HG03442 (cell line): ENCODE measurements around the gene PRR19.

Source experiments
- ATAC-seq: cut with Tn5 transposase; IDR thresholded peaks from one replicate; pipeline ENCODE4 v1.9.1; 2021; ENCODE audit warnings: mild to moderate bottlenecking, moderate library complexity; ENCODE audit not compliant: unreplicated experiment

The PRR19 gene

DNA sequence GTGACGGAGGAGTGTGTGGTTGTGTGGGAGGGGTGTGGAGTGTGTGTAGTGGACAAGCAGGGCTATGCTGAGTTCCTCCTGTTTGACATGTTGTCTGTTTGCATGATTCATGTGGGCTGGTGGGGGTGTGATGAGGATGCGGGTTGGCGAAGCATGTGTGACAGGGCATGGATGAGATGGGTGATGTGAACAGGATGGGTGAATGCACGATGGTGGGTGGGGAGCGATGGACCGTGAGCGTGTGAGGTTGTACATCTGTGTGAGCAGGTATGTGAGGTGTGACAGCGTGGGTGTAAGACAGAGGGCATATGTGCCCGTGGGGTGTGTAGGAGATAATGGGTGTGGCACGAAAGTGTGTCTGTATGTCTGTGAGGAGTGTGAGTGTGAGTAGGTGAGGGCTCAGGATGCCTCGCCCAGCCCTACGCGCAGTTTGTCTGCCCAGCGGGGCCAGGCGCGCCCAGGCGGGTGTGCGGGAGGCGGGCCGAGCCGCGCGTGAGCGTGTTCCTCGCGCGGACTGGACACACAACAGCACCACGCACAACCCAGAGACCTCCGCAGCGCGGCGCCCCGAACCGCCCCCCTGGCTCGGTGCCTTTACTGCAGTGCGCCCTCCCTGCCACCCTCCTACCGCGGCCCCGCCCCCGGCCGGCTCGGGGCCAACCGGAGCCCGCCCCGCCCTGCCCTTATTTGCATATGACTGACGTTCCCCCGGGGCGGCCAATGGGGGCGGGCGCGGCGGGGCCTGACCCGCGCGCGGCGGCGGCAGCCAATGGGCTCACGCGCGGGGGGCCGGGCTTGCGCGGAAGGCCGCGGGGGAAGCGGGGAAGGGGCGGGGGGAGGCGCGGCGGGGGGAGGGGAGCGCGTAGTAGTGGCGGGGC lies 18.5 kb upstream of the PRR19 start:
- peak; percentile 41 for ATAC-seq

DNA sequence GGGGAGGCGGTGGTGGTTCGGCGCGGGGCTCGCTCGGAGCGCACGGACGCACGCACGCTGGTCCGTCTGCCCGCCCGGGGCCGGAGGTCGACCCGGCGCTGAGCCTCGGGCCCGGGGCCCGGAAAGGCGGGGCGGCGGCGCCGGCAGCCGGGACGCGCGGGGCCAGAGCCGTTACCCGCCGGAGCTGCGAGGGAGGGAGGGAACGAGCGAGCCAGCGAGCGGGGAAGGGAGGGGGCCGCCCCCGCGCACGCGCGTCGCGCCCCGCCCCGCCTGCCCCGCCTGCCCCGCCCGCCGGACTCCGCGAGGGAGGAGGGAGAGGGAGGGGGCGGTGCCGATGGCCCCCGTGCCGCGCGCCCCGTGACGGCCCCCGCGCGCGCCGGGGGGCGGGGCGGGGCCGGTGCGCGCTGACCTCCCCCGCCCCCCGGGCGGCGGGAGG lies 17.8 kb upstream of the PRR19 start:
- ATAC-seq, result peak; percentile 21

DNA sequence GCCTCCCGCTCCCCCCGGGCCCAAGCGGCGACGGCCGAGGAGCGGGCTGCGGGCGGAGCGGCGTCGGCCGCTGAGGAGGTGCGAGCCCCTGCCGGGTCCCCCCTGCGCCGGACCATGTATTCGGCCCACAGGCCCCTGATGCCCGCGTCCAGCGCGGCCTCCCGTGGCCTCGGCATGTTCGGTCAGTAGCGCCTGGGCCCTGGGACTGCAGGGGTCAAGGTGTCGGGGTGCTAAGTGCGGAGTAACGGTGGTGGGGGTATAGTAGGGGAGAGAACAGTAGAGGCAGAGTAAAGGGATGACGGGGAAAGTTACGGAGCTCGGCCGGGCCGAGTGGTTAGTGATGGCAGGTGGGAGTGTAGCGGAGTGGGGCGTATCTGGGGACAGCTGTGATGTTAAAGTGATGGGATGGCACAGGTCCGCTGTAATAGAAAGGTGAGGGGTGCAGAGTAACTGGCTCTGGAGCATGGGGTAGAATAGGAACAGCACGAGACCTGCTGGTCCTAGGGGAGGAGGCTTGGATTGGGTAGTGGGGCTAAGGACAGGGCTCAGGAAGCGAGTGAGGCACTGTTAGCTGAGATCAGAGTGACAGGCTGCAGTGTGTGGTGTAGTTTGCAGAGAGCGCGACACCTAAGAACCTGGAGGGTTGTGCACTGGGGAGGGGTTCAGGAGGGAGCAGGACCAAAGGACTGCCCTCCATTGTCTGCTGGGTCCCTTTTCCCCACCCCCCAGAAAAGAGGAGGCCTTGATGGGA lies 17.2 kb upstream of the PRR19 start:
- no peak for ATAC-seq

- ATAC-seq, result no peak
These were observed 16.4 kb upstream of the PRR19 start for GRCh38 chr19:42285541-42285941.

GRCh38 chr19:42285988-42286348 lies 16.0 kb upstream of the PRR19 start:
- no peak for ATAC-seq

GRCh38 chr19:42286349-42287016 lies 15.4 kb upstream of the PRR19 start:
- no peak for ATAC-seq

DNA sequence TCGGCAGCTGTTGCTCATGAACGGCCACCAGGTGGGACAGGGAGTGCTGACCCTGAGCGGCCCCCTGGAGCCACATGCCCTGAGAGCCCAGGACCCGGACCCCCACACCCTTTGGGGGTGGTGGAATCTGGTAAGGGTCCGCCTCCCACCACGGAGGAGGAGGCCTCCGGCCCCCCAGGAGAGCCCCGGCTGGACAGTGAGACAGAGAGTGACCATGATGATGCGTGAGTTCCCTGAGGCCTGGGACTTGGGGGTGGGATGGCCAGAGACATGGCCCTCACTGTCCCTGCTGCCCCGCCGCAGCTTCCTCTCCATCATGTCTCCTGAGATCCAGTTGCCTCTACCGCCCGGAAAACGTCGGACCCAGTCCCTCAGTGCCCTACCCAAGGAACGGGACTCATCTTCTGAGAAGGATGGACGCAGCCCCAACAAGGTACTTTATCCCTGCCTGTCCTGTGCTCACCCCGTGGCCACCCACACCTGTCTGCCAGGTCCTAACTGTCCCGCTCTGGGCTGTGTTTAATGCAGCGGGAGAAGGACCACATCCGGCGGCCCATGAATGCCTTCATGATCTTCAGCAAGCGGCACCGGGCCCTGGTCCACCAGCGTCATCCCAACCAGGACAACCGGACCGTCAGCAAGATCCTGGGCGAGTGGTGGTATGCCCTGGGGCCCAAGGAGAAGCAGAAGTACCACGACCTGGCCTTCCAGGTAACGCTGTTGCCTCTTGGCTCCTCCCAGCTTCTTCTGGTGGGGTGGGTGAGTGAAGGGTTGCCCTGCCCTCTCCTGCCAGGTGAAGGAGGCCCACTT lies 14.7 kb upstream of the PRR19 start:
- ATAC-seq, result no peak

- ATAC-seq, result no peak
These were observed 14.2 kb upstream of the PRR19 start for GRCh38 chr19:42287827-42288107.

- ATAC-seq, result no peak
These were observed 13.5 kb upstream of the PRR19 start for GRCh38 chr19:42288387-42288786.

DNA sequence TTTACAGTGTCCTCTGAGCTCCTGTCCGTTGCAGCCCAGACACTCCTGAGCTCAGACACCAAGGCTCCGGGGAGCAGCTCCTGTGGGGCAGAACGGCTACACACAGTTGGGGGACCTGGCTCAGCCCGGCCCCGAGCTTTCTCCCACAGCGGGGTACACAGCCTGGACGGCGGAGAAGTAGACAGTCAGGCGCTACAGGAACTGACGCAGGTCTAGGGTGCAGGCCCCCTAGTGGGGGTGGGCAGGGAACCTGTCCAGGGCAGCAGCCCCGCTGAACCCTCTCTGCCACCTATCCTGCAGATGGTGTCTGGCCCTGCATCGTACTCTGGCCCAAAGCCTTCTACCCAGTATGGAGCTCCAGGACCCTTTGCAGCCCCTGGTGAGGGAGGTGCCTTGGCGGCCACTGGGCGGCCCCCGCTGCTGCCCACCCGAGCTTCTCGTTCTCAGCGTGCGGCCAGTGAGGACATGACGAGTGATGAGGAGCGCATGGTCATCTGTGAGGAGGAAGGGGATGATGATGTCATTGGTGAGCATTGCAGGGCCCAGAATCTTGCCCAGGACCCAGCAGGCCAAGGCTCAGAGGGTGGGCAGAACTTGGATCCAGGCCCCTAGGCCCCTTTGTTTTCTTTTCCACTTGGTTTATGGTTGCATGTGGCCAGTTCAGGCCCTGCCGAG lies 12.9 kb upstream of the PRR19 start:
- ATAC-seq, result no peak

DNA sequence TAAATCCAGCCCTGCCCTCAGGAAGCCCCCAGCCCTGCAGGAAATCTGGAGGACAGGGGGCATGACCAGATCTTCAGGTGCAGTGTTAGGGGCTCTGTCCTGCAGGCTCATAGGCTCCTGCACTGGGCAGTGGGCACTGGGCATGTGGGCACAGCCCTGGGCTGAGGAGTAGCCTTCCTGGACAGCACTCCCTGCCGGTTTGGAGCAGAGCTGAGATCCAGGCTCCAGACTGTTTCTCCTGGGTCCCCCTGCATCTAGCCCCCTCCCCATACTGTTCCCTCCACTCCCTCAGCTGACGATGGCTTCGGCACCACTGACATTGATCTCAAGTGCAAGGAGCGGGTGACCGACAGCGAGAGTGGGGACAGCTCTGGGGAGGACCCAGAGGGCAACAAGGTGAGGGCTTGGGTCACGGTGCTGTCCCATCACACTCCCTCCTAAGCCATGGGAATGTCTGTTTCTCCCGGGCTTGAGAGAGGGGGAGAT lies 12.3 kb upstream of the PRR19 start:
- ATAC-seq, result no peak

- ATAC-seq, result no peak
These were observed 11.8 kb upstream of the PRR19 start for GRCh38 chr19:42290136-42290522.

DNA sequence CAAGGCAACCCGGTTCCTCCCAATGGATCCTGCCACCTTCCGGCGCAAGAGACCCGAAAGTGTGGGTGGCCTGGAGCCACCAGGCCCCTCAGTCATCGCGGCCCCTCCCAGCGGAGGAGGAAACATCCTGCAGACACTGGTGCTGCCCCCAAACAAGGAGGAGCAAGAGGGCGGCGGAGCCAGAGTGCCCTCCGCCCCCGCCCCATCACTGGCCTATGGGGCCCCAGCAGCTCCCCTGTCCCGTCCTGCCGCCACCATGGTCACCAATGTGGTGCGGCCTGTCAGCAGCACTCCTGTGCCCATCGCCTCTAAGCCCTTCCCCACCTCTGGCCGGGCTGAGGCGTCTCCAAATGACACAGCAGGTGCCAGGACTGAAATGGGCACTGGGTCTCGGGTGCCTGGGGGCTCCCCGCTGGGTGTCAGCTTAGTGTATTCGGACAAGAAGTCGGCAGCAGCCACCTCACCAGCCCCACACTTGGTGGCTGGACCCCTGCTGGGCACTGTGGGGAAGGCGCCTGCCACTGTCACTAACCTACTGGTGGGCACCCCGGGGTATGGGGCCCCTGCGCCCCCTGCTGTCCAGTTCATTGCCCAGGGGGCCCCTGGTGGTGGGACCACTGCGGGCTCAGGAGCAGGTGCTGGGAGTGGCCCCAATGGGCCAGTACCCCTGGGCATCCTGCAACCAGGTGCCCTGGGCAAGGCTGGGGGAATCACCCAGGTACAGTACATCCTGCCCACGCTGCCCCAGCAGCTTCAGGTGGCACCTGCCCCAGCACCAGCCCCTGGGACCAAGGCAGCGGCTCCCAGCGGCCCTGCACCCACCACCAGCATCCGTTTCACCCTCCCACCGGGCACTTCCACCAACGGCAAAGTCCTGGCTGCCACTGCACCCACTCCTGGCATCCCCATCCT lies 11.2 kb upstream of the PRR19 start:
- ATAC-seq, result no peak

DNA sequence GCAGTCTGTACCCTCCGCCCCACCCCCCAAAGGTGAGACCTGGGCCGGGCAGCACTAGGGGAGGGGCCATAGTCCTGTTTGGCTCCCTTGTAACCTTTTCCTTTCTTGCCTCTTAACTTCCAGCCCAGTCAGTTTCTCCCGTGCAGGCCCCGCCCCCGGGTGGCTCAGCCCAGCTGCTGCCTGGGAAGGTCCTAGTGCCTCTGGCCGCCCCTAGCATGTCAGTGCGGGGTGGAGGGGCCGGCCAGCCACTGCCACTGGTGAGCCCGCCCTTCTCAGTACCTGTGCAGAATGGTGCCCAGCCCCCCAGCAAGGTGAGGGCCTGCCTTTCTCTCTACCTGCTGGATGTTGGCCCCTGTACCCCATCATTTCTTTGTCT lies 10.5 kb upstream of the PRR19 start:
- ATAC-seq, result no peak

GRCh38 chr19:42292042-42292960 lies 9.6 kb upstream of the PRR19 start:
- ATAC-seq, result no peak

DNA sequence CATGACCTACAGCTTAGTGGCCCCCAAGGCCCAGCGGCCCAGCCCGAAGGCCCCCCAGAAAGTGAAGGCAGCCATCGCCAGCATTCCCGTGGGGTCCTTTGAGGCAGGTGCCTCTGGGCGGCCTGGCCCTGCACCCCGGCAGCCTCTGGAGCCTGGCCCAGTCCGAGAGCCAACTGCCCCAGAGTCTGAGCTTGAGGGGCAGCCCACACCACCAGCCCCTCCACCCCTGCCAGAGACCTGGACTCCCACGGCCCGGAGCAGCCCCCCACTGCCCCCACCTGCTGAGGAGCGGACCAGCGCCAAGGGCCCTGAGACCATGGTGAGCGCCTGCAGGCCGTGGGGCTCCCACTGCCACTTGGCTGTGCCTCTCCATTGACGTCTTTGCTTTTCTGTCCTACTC lies 9.0 kb upstream of the PRR19 start:
- no peak for ATAC-seq

DNA sequence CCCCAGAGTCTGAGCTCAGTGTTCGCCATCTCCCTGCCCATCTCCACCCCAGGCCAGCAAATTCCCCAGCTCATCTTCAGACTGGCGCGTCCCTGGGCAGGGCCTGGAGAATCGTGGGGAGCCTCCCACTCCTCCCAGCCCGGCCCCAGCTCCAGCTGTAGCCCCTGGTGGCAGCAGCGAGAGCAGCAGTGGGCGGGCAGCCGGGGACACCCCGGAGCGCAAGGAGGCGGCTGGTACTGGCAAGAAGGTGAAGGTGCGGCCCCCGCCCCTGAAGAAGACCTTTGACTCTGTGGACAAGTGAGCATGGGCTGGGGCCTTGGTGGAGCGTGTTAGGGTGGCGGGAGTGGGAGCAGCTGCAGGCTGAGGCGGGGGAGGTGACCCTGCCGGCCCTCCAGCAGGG lies 8.4 kb upstream of the PRR19 start:
- ATAC-seq, result no peak

DNA sequence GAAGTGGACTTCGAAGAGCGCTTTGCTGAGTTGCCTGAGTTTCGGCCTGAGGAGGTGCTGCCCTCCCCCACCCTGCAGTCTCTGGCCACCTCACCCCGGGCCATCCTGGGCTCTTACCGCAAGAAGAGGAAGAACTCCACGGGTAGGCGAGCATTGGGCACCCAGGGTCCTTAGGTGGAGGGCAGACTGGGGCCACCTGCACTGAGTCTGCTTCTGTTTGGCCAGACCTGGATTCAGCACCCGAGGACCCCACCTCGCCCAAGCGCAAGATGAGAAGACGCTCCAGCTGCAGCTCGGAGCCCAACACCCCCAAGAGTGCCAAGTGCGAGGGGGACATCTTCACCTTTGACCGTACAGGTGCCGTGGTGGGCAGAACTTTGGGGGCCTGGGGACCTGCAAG lies 8.0 kb upstream of the PRR19 start:
- ATAC-seq, result no peak
